ENCODE results near the gene RBMS1.

RBMS1 gene

DNA sequence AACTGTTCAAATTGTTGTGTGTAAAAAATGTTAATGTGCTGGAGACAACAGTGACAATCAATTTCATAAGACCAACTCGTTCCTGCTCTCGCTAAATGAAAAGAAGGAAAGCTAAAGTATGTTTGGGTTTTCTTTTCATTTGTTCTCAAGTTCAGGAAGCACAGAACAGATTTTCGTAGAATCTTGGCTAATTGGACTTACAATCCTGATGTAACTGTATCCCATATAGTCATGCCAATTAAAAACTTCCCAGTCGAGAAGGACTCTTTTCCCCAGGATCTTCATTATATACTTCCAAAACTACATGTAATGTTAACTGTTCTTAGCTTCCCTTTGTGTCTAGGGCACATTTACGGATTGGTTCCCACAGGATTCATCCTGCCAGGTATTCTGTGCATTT, 158.2 kb downstream of the RBMS1 start:
- TF ChIP-seq, protein P1, sequence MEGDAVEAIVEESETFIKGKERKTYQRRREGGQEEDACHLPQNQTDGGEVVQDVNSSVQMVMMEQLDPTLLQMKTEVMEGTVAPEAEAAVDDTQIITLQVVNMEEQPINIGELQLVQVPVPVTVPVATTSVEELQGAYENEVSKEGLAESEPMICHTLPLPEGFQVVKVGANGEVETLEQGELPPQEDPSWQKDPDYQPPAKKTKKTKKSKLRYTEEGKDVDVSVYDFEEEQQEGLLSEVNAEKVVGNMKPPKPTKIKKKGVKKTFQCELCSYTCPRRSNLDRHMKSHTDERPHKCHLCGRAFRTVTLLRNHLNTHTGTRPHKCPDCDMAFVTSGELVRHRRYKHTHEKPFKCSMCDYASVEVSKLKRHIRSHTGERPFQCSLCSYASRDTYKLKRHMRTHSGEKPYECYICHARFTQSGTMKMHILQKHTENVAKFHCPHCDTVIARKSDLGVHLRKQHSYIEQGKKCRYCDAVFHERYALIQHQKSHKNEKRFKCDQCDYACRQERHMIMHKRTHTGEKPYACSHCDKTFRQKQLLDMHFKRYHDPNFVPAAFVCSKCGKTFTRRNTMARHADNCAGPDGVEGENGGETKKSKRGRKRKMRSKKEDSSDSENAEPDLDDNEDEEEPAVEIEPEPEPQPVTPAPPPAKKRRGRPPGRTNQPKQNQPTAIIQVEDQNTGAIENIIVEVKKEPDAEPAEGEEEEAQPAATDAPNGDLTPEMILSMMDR (conservative IDR thresholded peaks at IDR 0.05; ENCODE audit: low read depth): no peak
- H3K27ac ChIP-seq: no peak overlapping the region
- DNase-seq (ENCODE audit: low spot score): no peak
- ChIA-PET CTCF (interaction anchor here (0.6 kb wide), 2 partner anchors 27 to 333 kb away, joined by 3 to 4 read pairs; no protein-coding TSS in a partner anchor), POLR2A (ENCODE audit: low non-redundant PET) (no interaction called here)

DNA sequence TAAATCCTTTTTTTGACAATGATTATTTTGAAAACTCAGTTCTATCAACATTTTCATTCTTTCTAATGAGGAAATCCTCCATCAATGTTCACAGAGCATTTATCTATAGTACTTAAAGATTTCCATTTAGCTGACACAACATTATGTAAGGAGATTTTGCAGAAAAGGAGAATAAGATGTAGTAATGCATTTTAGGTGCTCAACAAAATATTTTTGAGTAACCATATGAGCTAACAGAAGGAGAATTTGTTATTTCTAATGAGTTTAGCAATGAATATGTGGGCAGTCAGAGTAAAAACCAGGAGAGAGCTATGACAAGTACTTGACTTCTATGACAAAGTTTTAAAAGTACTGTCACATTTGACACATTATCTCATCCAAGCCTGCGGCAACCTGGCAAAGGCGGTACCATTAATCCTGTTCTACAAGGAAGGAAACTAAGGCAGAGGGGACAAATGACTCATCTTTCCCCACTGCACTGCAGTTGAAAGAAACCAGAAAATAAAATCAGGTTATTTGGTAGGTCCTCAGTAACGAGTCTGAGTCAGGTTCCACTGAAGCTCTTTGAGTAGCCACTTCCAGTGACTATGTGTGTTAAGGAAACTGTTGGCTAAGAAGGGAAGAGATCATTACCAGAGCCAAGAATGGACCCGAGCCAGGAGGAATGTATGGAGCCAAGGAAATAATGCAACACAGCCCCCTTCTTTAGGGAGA, 159.4 kb downstream of the RBMS1 start:
- POLR2A ChIA-PET (ENCODE audit: low non-redundant PET): no interaction called here
- DNase-seq (ENCODE audit: low spot score): no peak
- CTCF ChIA-PET: interaction anchor here (0.6 to 0.7 kb wide), 2 partner anchors 10 to 301 kb away, joined by 3 to 6 read pairs; no protein-coding TSS in a partner anchor
- TF ChIP-seq, protein P1 (conservative IDR thresholded peaks at IDR 0.05; ENCODE audit: low read depth): no peak
- H3K27ac ChIP-seq: no peak overlapping the region

DNA sequence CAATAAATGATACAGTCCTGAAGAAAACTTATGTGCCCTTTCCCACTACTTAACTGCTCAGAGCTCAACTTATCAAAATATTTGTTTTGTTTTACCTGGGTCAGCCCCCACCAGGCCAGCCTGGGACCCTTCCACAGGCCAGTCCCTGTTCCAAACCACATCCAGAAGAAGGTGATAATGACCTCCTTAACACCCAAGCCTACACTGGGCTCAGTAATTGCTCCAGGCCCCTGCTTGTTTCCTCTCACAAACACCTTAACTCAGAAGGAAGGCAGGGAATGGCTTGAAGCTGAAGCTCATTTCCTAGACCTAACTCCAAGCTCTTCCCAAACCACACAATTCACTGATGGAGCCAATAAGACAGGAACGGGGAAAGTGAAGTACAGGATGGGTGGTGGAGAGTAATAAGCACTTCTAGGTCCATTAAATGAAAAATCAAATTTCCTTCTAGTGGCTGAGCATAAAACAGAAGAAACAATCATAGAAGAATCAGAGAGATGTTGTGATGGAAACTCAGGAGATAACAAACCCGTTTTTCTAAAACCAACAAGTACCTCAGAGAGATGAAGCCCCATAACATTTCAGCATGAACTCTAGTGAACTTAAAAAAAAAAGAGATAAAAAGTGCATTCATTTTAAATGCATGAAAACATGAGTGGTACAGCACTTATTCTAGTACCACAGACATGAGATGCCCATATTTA, 160.1 kb downstream of the RBMS1 start:
- POLR2A ChIA-PET (ENCODE audit: low non-redundant PET): no interaction called here
- TF ChIP-seq, protein P1 (conservative IDR thresholded peaks at IDR 0.05; ENCODE audit: low read depth): no peak
- DNase-seq (ENCODE audit: low spot score): no peak
- H3K27ac ChIP-seq: no peak overlapping the region
- CTCF ChIA-PET: interaction anchor here (0.6 to 1.1 kb wide), 3 partner anchors 10 to 661 kb away, joined by 3 to 6 read pairs (median 4); no protein-coding TSS in a partner anchor

DNA sequence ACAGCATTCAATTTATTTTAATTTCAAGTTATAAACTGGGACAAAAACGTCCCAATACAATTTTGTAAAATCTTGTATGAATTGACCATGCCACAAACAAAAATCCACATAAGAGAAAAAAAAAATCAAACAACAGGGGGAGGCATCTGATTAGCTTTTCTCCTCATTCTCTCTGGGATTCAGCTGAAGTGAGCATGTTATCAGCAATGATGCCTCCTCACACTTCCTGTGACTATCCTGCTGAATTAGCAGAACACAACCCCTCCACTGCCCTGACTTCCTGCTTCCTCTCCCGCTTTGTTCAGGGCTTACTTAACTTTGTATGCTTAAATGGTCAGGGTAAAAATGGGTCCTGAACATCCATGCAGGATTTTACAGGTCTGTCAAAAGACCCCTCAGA, 161.3 kb downstream of the RBMS1 start:
- H3K27ac ChIP-seq: no peak overlapping the region
- POLR2A ChIA-PET (ENCODE audit: low non-redundant PET): no interaction called here
- CTCF ChIA-PET: interaction anchor here (1.1 kb wide), 1 partner anchor 662 kb away, joined by 4 read pairs; no protein-coding TSS in a partner anchor
- no peak for DNase-seq (ENCODE audit: low spot score)
- TF ChIP-seq, protein P1 (conservative IDR thresholded peaks at IDR 0.05; ENCODE audit: low read depth): no peak

DNA sequence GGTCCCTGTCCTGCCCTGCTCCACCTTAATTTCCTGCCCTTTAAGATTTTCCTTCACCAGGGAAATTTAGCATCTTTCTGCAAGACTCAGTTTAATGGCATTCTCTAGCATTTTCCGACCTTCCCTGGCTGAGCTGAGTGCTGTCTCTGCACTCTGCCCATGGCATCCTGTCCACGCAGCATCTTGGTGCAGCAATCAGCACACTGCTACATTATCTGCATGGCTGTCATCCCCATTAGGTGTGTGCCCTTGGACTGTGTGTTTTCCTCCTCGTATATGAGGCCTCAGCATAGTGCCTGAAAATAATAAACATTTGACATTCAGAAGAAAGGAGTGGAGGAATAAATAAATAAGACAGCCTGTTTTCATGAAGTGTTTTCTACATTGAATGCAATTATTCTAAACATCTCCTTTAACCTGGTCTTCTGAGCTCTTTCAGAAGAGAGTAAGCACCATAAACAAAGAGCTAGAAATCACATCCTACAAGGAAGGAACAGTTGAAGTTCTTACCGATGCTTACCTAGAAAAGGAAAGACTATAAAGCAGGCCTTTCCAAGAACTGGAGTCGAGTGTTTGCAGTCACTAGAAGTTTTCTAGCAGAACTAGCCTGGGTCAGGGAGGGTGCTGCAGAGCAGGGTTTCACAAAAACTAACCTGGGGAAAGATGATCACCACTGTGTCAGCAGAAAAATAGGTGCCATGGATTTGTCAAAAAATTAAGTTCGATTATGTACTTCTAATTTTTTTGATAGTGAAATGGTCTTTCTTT, 162.2 kb downstream of the RBMS1 start:
- TF ChIP-seq, protein P1 (conservative IDR thresholded peaks at IDR 0.05; ENCODE audit: low read depth): no peak
- H3K27ac ChIP-seq: no peak overlapping the region
- ChIA-PET CTCF (interaction anchor here (0.6 kb wide), 1 partner anchor 572 kb away, joined by 3 read pairs; no protein-coding TSS in a partner anchor), POLR2A (ENCODE audit: low non-redundant PET) (no interaction called here)
- no peak for DNase-seq (ENCODE audit: low spot score)

Data from RWPE1 (cell line).